Measurements from ENCODE around the gene EXOC4. TPM values are rescaled to one million over a fixed set of nuclear protein-coding genes. Genes with fewer than 3 reads are reported as not detected.
A peak's percentile ranks its signal among the peaks of the same experiment; 100 is the strongest.
"Not testable (repeated sequence)": the region's sequence is repeated elsewhere in the genome, so short reads cannot be mapped to it uniquely, and the experiment has no call there.

EXOC4 gene
- polyA plus RNA-seq (2013, experiment 1 of 2): 34.8 TPM
- 39.7 TPM for polyA plus RNA-seq (2013, experiment 2 of 2)

- 0 out of 2 replicates have a peak, but pooled peaks cover 3% of the 10 kb centered on the region for H3K9me3 ChIP-seq (ENCODE audit: insufficient read depth, low read depth, low read length)
- H3K4me1 ChIP-seq (ENCODE audit: insufficient read depth, low read length): peaks cover 7% of the 10 kb centered on the region
- H3K4me3 ChIP-seq (ENCODE audit: low read length): peak within 1 kb of the TSS; percentile 79
- peak within 1 kb of the TSS; percentile 87 for H3K9ac ChIP-seq (ENCODE audit: low read depth, low read length)
- WGBS: under 1% methylated on average over 21 of the region's 25 CpGs
- H3K27ac ChIP-seq (ENCODE audit: low read depth, low read length): peak within 1 kb of the TSS; percentile 83
- no peaks in the 10 kb centered on the region for H3K27me3 ChIP-seq (ENCODE audit: insufficient read depth, low read length)
- no peaks in the 10 kb centered on the region for H3K36me3 ChIP-seq (ENCODE audit: insufficient read depth, low read length)
Measured at GRCh38 chr7:133252858-133253518, at the start of gene EXOC4. TSS of gene EXOC4 (plus strand) at chr7:133253078.

GRCh38 chr7:133203490-133203889 is 49.4 kb upstream of the EXOC4 start:
- peaks cover 11% of the 10 kb centered on the region for H3K9me3 ChIP-seq (ENCODE audit: insufficient read depth, low read depth, low read length)
- H3K9ac ChIP-seq (ENCODE audit: low read depth, low read length): no peak overlapping the region
- H3K27me3 ChIP-seq (ENCODE audit: insufficient read depth, low read length): no peaks in the 10 kb centered on the region
- no peaks in the 10 kb centered on the region for H3K4me1 ChIP-seq (ENCODE audit: insufficient read depth, low read length)
- no peaks in the 10 kb centered on the region for H3K36me3 ChIP-seq (ENCODE audit: insufficient read depth, low read length)
- WGBS: 96% methylated on average over 3 of the region's 3 CpGs
- H3K4me3 ChIP-seq (ENCODE audit: low read length): no peak overlapping the region
- no peak overlapping the region for H3K27ac ChIP-seq (ENCODE audit: low read depth, low read length)

- Histone ChIP-seq H3K36me3 (ENCODE audit: insufficient read depth, low read length) (no peaks in the 10 kb centered on the region), H3K9ac (ENCODE audit: low read depth, low read length) (no peak overlapping the region), H3K9me3 (ENCODE audit: insufficient read depth, low read depth, low read length) (peaks cover 13% of the 10 kb centered on the region), H3K27ac (ENCODE audit: low read depth, low read length) (no peak overlapping the region), H3K4me1 (ENCODE audit: insufficient read depth, low read length) (no peaks in the 10 kb centered on the region), H3K4me3 (ENCODE audit: low read length) (no peak overlapping the region), H3K27me3 (ENCODE audit: insufficient read depth, low read length) (no peaks in the 10 kb centered on the region)
- WGBS: 91% methylated on average over 2 of the region's 2 CpGs
Measured at GRCh38 chr7:133207687-133208086, 45.2 kb upstream of the EXOC4 start.

- not testable (repeated sequence) for H3K9ac ChIP-seq (ENCODE audit: low read depth, low read length); H3K27ac ChIP-seq (ENCODE audit: low read depth, low read length); H3K36me3 ChIP-seq (ENCODE audit: insufficient read depth, low read length); H3K4me1 ChIP-seq (ENCODE audit: insufficient read depth, low read length); H3K4me3 ChIP-seq (ENCODE audit: low read length); H3K27me3 ChIP-seq (ENCODE audit: insufficient read depth, low read length)
- H3K9me3 ChIP-seq (ENCODE audit: insufficient read depth, low read depth, low read length): peaks cover 13% of the 10 kb centered on the region
- 96% methylated on average over 10 of the region's 10 CpGs for WGBS
Measured at GRCh38 chr7:133210817-133211216, 42.1 kb upstream of the EXOC4 start.

GRCh38 chr7:133213772-133214171 is 39.1 kb upstream of the EXOC4 start:
- WGBS: 93% methylated on average over 1 of the region's 3 CpGs
- H3K4me3 ChIP-seq (ENCODE audit: low read length); H3K9me3 ChIP-seq (ENCODE audit: insufficient read depth, low read depth, low read length); H3K27ac ChIP-seq (ENCODE audit: low read depth, low read length); H3K27me3 ChIP-seq (ENCODE audit: insufficient read depth, low read length); H3K36me3 ChIP-seq (ENCODE audit: insufficient read depth, low read length); H3K9ac ChIP-seq (ENCODE audit: low read depth, low read length); H3K4me1 ChIP-seq (ENCODE audit: insufficient read depth, low read length): not testable (repeated sequence)

GRCh38 chr7:133217773-133218172 is 35.1 kb upstream of the EXOC4 start:
- no peak overlapping the region for H3K27ac ChIP-seq (ENCODE audit: low read depth, low read length)
- H3K9ac ChIP-seq (ENCODE audit: low read depth, low read length): no peak overlapping the region
- no peak overlapping the region for H3K4me3 ChIP-seq (ENCODE audit: low read length)
- H3K27me3 ChIP-seq (ENCODE audit: insufficient read depth, low read length): no peaks in the 10 kb centered on the region
- H3K4me1 ChIP-seq (ENCODE audit: insufficient read depth, low read length): no peaks in the 10 kb centered on the region
- no peaks in the 10 kb centered on the region for H3K36me3 ChIP-seq (ENCODE audit: insufficient read depth, low read length)
- H3K9me3 ChIP-seq (ENCODE audit: insufficient read depth, low read depth, low read length): no peaks in the 10 kb centered on the region
- WGBS: 100% methylated on average over 3 of the region's 3 CpGs

- WGBS: 50% methylated on average over 5 of the region's 5 CpGs
- Histone ChIP-seq H3K27me3 (ENCODE audit: insufficient read depth, low read length) (no peaks in the 10 kb centered on the region), H3K4me1 (ENCODE audit: insufficient read depth, low read length) (no peaks in the 10 kb centered on the region), H3K36me3 (ENCODE audit: insufficient read depth, low read length) (no peaks in the 10 kb centered on the region), H3K27ac (ENCODE audit: low read depth, low read length) (no peak overlapping the region), H3K9me3 (ENCODE audit: insufficient read depth, low read depth, low read length) (no peaks in the 10 kb centered on the region), H3K4me3 (ENCODE audit: low read length) (no peak overlapping the region), H3K9ac (ENCODE audit: low read depth, low read length) (no peak overlapping the region)
Measured at GRCh38 chr7:133230591-133231194, 22.2 kb upstream of the EXOC4 start.

- no peaks in the 10 kb centered on the region for H3K4me1 ChIP-seq (ENCODE audit: insufficient read depth, low read length)
- no peak overlapping the region for H3K9ac ChIP-seq (ENCODE audit: low read depth, low read length)
- H3K36me3 ChIP-seq (ENCODE audit: insufficient read depth, low read length): no peaks in the 10 kb centered on the region
- WGBS: 89% methylated on average over 9 of the region's 9 CpGs
- H3K9me3 ChIP-seq (ENCODE audit: insufficient read depth, low read depth, low read length): no peaks in the 10 kb centered on the region
- no peak overlapping the region for H3K27ac ChIP-seq (ENCODE audit: low read depth, low read length)
- no peaks in the 10 kb centered on the region for H3K27me3 ChIP-seq (ENCODE audit: insufficient read depth, low read length)
- no peak overlapping the region for H3K4me3 ChIP-seq (ENCODE audit: low read length)
Measured at GRCh38 chr7:133233142-133233541, 19.7 kb upstream of the EXOC4 start.

- Histone ChIP-seq H3K27me3 (ENCODE audit: insufficient read depth, low read length) (no peaks in the 10 kb centered on the region), H3K27ac (ENCODE audit: low read depth, low read length) (no peak overlapping the region), H3K9ac (ENCODE audit: low read depth, low read length) (no peak overlapping the region), H3K9me3 (ENCODE audit: insufficient read depth, low read depth, low read length) (no peaks in the 10 kb centered on the region), H3K4me1 (ENCODE audit: insufficient read depth, low read length) (no peaks in the 10 kb centered on the region), H3K4me3 (ENCODE audit: low read length) (no peak overlapping the region), H3K36me3 (ENCODE audit: insufficient read depth, low read length) (no peaks in the 10 kb centered on the region)
- 94% methylated on average over 3 of the region's 4 CpGs for WGBS
Measured at GRCh38 chr7:133234961-133235875, 17.7 kb upstream of the EXOC4 start.

- H3K27ac ChIP-seq (ENCODE audit: low read depth, low read length): no peak overlapping the region
- no peak overlapping the region for H3K4me3 ChIP-seq (ENCODE audit: low read length)
- no peaks in the 10 kb centered on the region for H3K27me3 ChIP-seq (ENCODE audit: insufficient read depth, low read length)
- H3K36me3 ChIP-seq (ENCODE audit: insufficient read depth, low read length): no peaks in the 10 kb centered on the region
- no peaks in the 10 kb centered on the region for H3K4me1 ChIP-seq (ENCODE audit: insufficient read depth, low read length)
- no peak overlapping the region for H3K9ac ChIP-seq (ENCODE audit: low read depth, low read length)
- WGBS: over 99% methylated on average over 3 of the region's 3 CpGs
- H3K9me3 ChIP-seq (ENCODE audit: insufficient read depth, low read depth, low read length): no peaks in the 10 kb centered on the region
Measured at GRCh38 chr7:133237545-133237944, 15.3 kb upstream of the EXOC4 start.

- Histone ChIP-seq H3K4me3 (ENCODE audit: low read length) (no peak overlapping the region), H3K9me3 (ENCODE audit: insufficient read depth, low read depth, low read length) (no peaks in the 10 kb centered on the region), H3K36me3 (ENCODE audit: insufficient read depth, low read length) (no peaks in the 10 kb centered on the region), H3K27me3 (ENCODE audit: insufficient read depth, low read length) (no peaks in the 10 kb centered on the region), H3K4me1 (ENCODE audit: insufficient read depth, low read length) (no peaks in the 10 kb centered on the region), H3K27ac (ENCODE audit: low read depth, low read length) (no peak overlapping the region), H3K9ac (ENCODE audit: low read depth, low read length) (no peak overlapping the region)
- 89% methylated on average over 2 of the region's 3 CpGs for WGBS
Measured at GRCh38 chr7:133240302-133240701, 12.6 kb upstream of the EXOC4 start.
